CD4-positive, alpha-beta T cell (primary cell): Measurements from ENCODE around the gene ZNF691. TPM values are rescaled to one million over a fixed set of nuclear protein-coding genes. Genes with fewer than 3 reads are reported as not detected.

Source experiments
- ATAC-seq: fragments of 200-7000 bp; cut with Tn5 transposase; one replicate; pipeline ENCODE4 v1.10.0; 2022; ENCODE audit warnings: mild to moderate bottlenecking; ENCODE audit not compliant: poor library complexity
- CTCF ChIA-PET: fragments of 350-600 bp; sonication (Branson Sonifier 250); formaldehyde crosslinking; loops from one replicate; lab custom pipeline; 2021; ENCODE audit warnings: antibody characterized with exemption, inconsistent platforms; lab: Charles Lee
- POLR2A ChIA-PET: fragments of 350-600 bp; sonication (Branson Sonifier 250); formaldehyde crosslinking; loops from one replicate; lab custom pipeline; 2021; ENCODE audit warnings: antibody characterized with exemption, inconsistent platforms; lab: Charles Lee
- DNase-seq, 14 experiments: peaks; one replicate each; pipeline ENCODE4 v3.0.0-alpha.2; 2013 to 2020; ENCODE audit warnings: mixed read lengths in 2 of 14
- H3K27ac ChIP-seq, 2 donors: one replicate each; pipeline versions ENCODE4 v1.5.1 to v1.7.0; 2013; ENCODE audit warnings: low read length in 2 of 2, low read depth in 1 of 2, mild to moderate bottlenecking in 1 of 2
- H3K27me3 ChIP-seq, 2 experiments: 1 replicate in 1 of 2; 2 replicates in 1 of 2; pipeline versions ENCODE4 v1.6.1 to v1.7.0; 2013; ENCODE audit warnings: low read length in 2 of 2, control low read depth in 1 of 2, mild to moderate bottlenecking in 1 of 2, moderate library complexity in 1 of 2; ENCODE audit not compliant: insufficient read depth in 2 of 2, control insufficient read depth in 1 of 2
- H3K36me3 ChIP-seq: one replicate; pipeline ENCODE4 v1.6.1; 2013; ENCODE audit warnings: low read length, control low read depth; ENCODE audit not compliant: insufficient read depth
- H3K4me1 ChIP-seq: one replicate; pipeline ENCODE4 v1.6.1; 2013; ENCODE audit warnings: low read length, control low read depth; ENCODE audit not compliant: insufficient read depth
- H3K4me3 ChIP-seq: one replicate; pipeline ENCODE4 v1.5.1; 2013; ENCODE audit warnings: mild to moderate bottlenecking, low read length, moderate library complexity
- H3K9me3 ChIP-seq, 2 experiments: 1 replicate in 1 of 2; 2 replicates in 1 of 2; pipeline versions ENCODE4 v1.6.1 to v1.7.0; 2013; ENCODE audit warnings: low read length in 2 of 2, mild to moderate bottlenecking in 2 of 2, control low read depth in 1 of 2, moderate library complexity in 1 of 2; ENCODE audit not compliant: control insufficient read depth in 1 of 2, insufficient read depth in 1 of 2
- H3K27ac Mint-ChIP-seq: one replicate; pipeline ENCODE4 v1.8.0; 2020; ENCODE audit warnings: mixed read lengths
- H3K27me3 Mint-ChIP-seq: one replicate; pipeline ENCODE4 v1.8.0; 2021; ENCODE audit warnings: mixed read lengths
- H3K36me3 Mint-ChIP-seq: one replicate; pipeline ENCODE4 v1.8.0; 2021; ENCODE audit warnings: low read depth, mixed read lengths
- H3K4me1 Mint-ChIP-seq: one replicate; pipeline ENCODE4 v1.8.0; 2021; ENCODE audit warnings: low read depth, mixed read lengths
- H3K4me3 Mint-ChIP-seq: one replicate; pipeline ENCODE4 v1.8.0; 2020; ENCODE audit warnings: mild to moderate bottlenecking, mixed read lengths
- H3K9me3 Mint-ChIP-seq: one replicate; pipeline ENCODE4 v1.8.0; 2020; ENCODE audit warnings: mixed read lengths
- intact Hi-C, 2 experiments: fragments of 100-400 bp; cut with DNase I in 1 of 2; cut with micrococcal nuclease in 1 of 2; formaldehyde crosslinking; loops; one replicate each; pipeline versions ENCODE4 v1.15.1 to v1.9.0; 2023 to 2025; cut with DNase I, micrococcal nuclease
- total RNA-seq, 174 experiments: library from RNA in 2 of 174; stranded (reverse) in 2 of 174; gene quantifications; one replicate each; pipeline ENCODE4 v1.2.3 and lab custom pipeline; 2021 to 2026
- TF ChIP-seq, protein P1 (sequence below): fragments of 200-600 bp; IDR thresholded peaks from one replicate; pipeline ENCODE4 v1.8.0; 2022; ENCODE audit warnings: antibody characterized with exemption, mild to moderate bottlenecking

ZNF691 gene
- total RNA-seq, 2 experiments from 2014 or later, result 1.2 to 1.7 TPM

DNA sequence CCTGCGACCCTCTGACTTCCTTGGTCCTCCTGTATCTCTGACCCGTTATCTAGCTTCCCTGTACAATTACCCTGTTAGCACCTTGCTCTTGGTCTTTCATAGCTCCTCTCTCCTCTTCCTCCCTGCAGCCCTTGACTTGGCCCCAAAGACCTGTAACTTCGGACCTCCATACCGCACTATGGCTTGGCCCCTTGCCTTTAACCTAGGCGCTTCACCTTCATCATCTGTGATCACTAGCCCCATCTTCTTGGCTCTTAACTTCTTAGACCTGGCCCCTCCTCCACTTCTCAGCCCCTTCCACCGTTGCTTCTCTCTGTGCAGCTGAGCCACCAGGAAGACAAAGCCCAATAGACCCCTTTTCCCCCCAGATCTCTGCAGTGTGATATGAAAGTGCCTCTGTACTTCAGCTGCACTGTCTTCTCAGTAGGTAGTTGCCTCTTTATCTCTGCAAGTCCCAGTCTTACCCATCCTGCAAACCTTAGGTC is 740 bp downstream of the ZNF691 start:
- Histone ChIP-seq H3K36me3 (peaks cover 21% of the 10 kb centered on the region), H3K9me3 (peaks cover 0 to 7% of the 10 kb centered on the region in 2 experiments), H3K4me1 (peaks cover 19% of the 10 kb centered on the region), H3K27me3 (no peaks in the 10 kb centered on the region), H3K4me3 (peak overlapping the region; percentile 96), H3K27ac (peak overlapping the region in 1 of 2 donors; percentile 56)
- CTCF ChIA-PET, result interaction anchor here (1.4 to 2.6 kb wide), 8 partner anchors 10 to 226 kb away, joined by 3 to 20 read pairs (median 5); partner anchors contain the start of genes C1orf50, ERMAP, P3H1 and SVBP
- DNase-seq, result peak in 2 of 14 experiments; percentile 3 to 13
- Mint-ChIP-seq H3K27me3 (no peaks in the 10 kb centered on the region), H3K4me3 (peak overlapping the region; percentile 94), H3K27ac (peak overlapping the region; percentile 67), H3K36me3 (peaks cover 47% of the 10 kb centered on the region), H3K9me3 (peaks cover 2% of the 10 kb centered on the region), H3K4me1 (peaks cover 38% of the 10 kb centered on the region)
- ATAC-seq, result no peak
- intact Hi-C loops, result loop anchor here (2.0 to 10.0 kb wide), 6 partner anchors 30 to 508 kb away; partner anchors contain the start of genes C1orf50 (in 2 of the 2), P3H1 (in 2 of the 2), CCDC30 (in 1 of the 2) and CDC20 (in 1 of the 2)
- POLR2A ChIA-PET, result interaction anchor here (1.4 to 2.4 kb wide), 4 partner anchors 9 to 165 kb away, joined by 3 to 53 read pairs (median 12); partner anchors contain the start of genes C1orf50, ERMAP, P3H1 and SVBP
- TF ChIP-seq, protein P1, sequence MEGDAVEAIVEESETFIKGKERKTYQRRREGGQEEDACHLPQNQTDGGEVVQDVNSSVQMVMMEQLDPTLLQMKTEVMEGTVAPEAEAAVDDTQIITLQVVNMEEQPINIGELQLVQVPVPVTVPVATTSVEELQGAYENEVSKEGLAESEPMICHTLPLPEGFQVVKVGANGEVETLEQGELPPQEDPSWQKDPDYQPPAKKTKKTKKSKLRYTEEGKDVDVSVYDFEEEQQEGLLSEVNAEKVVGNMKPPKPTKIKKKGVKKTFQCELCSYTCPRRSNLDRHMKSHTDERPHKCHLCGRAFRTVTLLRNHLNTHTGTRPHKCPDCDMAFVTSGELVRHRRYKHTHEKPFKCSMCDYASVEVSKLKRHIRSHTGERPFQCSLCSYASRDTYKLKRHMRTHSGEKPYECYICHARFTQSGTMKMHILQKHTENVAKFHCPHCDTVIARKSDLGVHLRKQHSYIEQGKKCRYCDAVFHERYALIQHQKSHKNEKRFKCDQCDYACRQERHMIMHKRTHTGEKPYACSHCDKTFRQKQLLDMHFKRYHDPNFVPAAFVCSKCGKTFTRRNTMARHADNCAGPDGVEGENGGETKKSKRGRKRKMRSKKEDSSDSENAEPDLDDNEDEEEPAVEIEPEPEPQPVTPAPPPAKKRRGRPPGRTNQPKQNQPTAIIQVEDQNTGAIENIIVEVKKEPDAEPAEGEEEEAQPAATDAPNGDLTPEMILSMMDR, result no peak

DNA sequence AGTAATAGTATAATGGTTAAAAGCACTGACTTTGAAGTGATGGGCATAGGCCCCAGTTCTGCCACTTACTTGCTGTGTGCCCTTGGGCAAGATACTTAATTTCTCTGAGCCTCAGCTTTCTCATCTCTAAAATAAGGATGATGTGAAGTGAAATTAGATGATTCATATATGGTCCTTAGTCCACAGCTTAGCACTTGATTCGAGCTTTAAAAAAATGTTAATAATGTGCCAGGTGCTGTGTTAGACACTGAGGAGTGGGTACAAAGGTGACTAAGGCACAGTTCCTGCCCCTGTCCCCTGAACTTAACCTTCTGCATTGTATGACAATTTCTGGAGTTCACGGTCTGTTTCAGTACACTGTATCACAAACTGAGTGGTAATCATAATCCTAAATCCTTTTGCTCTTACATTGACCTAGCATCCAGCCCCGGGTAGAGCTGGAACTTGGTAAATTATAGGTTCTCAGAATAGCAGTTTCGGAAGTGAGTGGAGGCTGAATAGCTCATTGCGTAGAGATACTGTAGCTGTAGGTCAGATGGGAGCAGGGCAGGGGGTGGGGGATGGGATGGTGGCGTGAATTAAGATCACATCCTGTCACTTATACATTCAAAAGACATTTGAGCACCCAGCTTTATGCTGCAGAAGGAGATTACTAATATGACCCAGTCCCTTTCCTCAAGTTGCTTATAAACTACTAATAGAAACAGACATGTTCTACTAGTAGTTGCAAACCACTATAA is 1.5 kb downstream of the ZNF691 start:
- peaks cover 55% of the 10 kb centered on the region for H3K36me3 Mint-ChIP-seq
- H3K9me3 ChIP-seq, result peaks cover 0 to 7% of the 10 kb centered on the region in 2 experiments
- H3K9me3 Mint-ChIP-seq, result peaks cover 2% of the 10 kb centered on the region
- H3K27ac Mint-ChIP-seq, result peak overlapping the region; percentile 67
- ATAC-seq (no peak), DNase-seq (peak in 3 of 14 experiments; percentile 4 to 6 (median 5))
- peak overlapping the region; percentile 94 for H3K4me3 Mint-ChIP-seq
- no peak overlapping the region for H3K27ac ChIP-seq
- intact Hi-C loops, result loop anchor here (2.0 to 10.0 kb wide), 6 partner anchors 31 to 507 kb away; partner anchors contain the start of genes C1orf50 (in 2 of the 2), P3H1 (in 2 of the 2), CCDC30 (in 1 of the 2) and CDC20 (in 1 of the 2)
- TF ChIP-seq, protein P1, result no peak
- H3K4me1 ChIP-seq, result peaks cover 19% of the 10 kb centered on the region
- H3K27me3 ChIP-seq, result no peaks in the 10 kb centered on the region
- POLR2A ChIA-PET, result interaction anchor here (1.4 to 2.4 kb wide), 2 partner anchors 31 to 81 kb away, joined by 3 to 53 read pairs; partner anchors contain the start of genes C1orf50, ERMAP, P3H1 and SVBP
- peaks cover 38% of the 10 kb centered on the region for H3K4me1 Mint-ChIP-seq
- CTCF ChIA-PET, result interaction anchor here (1.4 to 2.6 kb wide), 4 partner anchors 10 to 226 kb away, joined by 3 to 20 read pairs (median 8); partner anchors contain the start of genes ERMAP and SVBP
- no peak overlapping the region for H3K4me3 ChIP-seq
- H3K27me3 Mint-ChIP-seq, result no peaks in the 10 kb centered on the region
- H3K36me3 ChIP-seq, result peaks cover 21% of the 10 kb centered on the region

DNA sequence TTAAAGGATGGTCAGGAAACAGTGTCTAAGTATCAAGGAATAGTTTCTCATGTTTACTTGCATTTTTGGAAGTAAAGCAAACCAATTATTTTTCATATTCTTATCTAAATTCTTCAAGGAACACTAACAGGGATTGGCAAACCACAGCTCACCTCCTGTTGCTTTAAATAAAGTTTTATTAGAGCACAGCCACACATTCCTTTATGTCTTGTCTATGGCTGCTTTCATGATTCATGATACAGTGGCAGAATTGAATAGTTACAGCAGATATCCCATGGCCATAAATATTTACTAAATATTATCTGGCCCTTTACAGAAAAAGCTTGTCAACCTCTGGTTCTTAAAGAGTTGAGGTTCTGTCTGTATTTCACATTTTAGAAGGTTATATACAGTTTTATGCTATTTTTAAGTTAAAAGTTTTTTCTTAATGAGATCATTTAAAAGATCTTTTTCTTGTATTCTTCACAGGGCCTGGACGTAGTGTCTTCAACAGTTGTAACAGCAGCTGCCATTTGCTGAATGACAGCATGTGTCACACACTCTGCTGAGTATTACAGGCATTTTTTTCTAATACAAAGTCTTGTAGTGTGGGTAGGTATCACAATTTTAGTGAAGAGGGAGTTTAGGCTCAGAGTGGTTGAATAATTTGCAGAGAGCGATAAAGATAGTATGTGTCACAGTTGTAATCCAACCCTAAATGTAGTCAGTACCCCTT is 2.6 kb downstream of the ZNF691 start:
- intact Hi-C loops, result loop anchor here in 1 of 2 experiments (5.0 to 10.0 kb wide), 4 partner anchors 82 to 506 kb away; partner anchors contain the start of genes C1orf50, CCDC30, CDC20 and CFAP57
- peaks cover 2% of the 10 kb centered on the region for H3K9me3 Mint-ChIP-seq
- peaks cover 0 to 7% of the 10 kb centered on the region in 2 experiments for H3K9me3 ChIP-seq
- H3K4me1 Mint-ChIP-seq, result peaks cover 38% of the 10 kb centered on the region
- peaks cover 19% of the 10 kb centered on the region for H3K4me1 ChIP-seq
- CTCF ChIA-PET, result interaction anchor here (0.7 to 1.6 kb wide), 3 partner anchors 32 to 225 kb away, joined by 3 to 6 read pairs (median 3); partner anchors contain the start of genes ERMAP and SVBP
- TF ChIP-seq, protein P1, result no peak
- H3K4me3 Mint-ChIP-seq, result peak overlapping the region; percentile 8
- no peaks in the 10 kb centered on the region for H3K27me3 ChIP-seq
- POLR2A ChIA-PET, result no interaction called here
- no peak for ATAC-seq
- peaks cover 62% of the 10 kb centered on the region for H3K36me3 Mint-ChIP-seq
- peaks cover 21% of the 10 kb centered on the region for H3K36me3 ChIP-seq
- H3K27me3 Mint-ChIP-seq, result no peaks in the 10 kb centered on the region
- DNase-seq, result no peak
- no peak overlapping the region for H3K4me3 ChIP-seq
- H3K27ac Mint-ChIP-seq, result peak overlapping the region; percentile 40
- no peak overlapping the region for H3K27ac ChIP-seq
